Heart left ventricle (tissue), 13 donors: Measurements from ENCODE around the gene SYK.

ENCODE experiments used
- CTCF ChIP-seq, 12 donors: fragments of 200-600 bp; sonication (generic) in 4 of 12; IDR thresholded peaks; one replicate each; pipeline versions ENCODE4 v1.5.0 to v1.8.0; 2018 to 2022; ENCODE audit warnings: antibody characterized with exemption in 12 of 12, mild to moderate bottlenecking in 5 of 12
- POLR2A ChIP-seq, 2 donors: fragments of 450-650 bp; IDR thresholded peaks; one replicate each; pipeline ENCODE4 v1.6.1; 2017; ENCODE audit warnings: antibody characterized with exemption in 2 of 2, mild to moderate bottlenecking in 2 of 2, moderate library complexity in 2 of 2
- donor health status: ischemic (EF 13 %, LVEDD 7.1; RV severe dilation, severe dysfunction).
- donor health status: DM: no; HTN: yes; CAD: no.
- donor health status: DM: no; HTN: no; CAD: no.
- donor health status: ischemic (EF 25% LVEDD 6.9; RV normal size, moderate dysfunction).
- donor health status: ischemic (EF 25% LVEDD 5.7; RV mildly dilated, moderate dysfunction).
- donor health status: ischemic (EF 35%, LVEDD 5.7; RV mildly dilated, moderate dysfunction).
- donor health status: nonischemic (EF 11% LVEDD 7.7; RV severe dilation, severe dysfunction).
- donor health status: DM: yes; HTN: yes; CAD: no.
- donor health status: PGD.
- donor health status: ischemic (EF 29% LVEDD 5.4; RV normal size, mild dysfunction).
- donor health status: nonischemic (EF 23%, LVEDD 6.1; RV moderate dilation, normal function).

- TF ChIP-seq CTCF (IDR thresholded peaks at IDR 0.05) (no peak), POLR2A (IDR thresholded peaks at IDR 0.05) (no peak)
Measured at GRCh38 chr9:90854637-90855175, 53.1 kb downstream of the SYK start.
